HG02943 (cell line): ENCODE data around the gene SORT1.
"Not testable (repeated sequence)": the region's sequence is repeated elsewhere in the genome, so short reads cannot be mapped to it uniquely, and the experiment has no call there.

ENCODE experiments used
- ATAC-seq: cut with Tn5 transposase; IDR thresholded peaks from one replicate; pipeline ENCODE4 v1.9.1; 2021; ENCODE audit warnings: mild to moderate bottlenecking, low read depth, moderate library complexity; ENCODE audit not compliant: unreplicated experiment

SORT1 gene

GRCh38 chr1:109301874-109302273 is 95.8 kb downstream of the SORT1 start:
- no peak for ATAC-seq

DNA sequence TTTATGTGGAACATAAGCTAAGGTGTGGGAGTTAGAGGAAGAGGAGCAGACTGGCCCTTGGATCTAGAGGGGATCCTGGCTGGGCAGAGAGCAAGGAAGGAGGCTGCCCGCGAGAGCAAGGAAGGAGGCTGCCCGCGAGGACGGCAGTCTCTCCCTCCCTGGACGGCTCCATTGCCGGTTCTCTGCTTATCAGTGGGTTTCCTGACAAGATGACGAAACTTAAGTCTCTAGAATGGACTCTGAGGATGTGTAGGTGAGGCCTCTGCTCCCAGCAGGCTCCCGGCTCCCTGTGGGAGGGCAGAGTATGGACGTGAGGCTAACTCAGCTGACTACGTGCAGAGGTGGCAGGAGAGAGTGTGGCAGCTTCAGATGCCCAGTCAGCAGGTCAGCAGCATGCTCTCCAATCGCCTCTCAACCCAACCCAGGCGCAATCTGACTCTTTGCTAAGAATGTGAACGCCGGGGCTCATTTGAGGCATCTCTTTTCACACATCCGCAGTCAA is 97.0 kb downstream of the SORT1 start:
- ATAC-seq, result no peak

DNA sequence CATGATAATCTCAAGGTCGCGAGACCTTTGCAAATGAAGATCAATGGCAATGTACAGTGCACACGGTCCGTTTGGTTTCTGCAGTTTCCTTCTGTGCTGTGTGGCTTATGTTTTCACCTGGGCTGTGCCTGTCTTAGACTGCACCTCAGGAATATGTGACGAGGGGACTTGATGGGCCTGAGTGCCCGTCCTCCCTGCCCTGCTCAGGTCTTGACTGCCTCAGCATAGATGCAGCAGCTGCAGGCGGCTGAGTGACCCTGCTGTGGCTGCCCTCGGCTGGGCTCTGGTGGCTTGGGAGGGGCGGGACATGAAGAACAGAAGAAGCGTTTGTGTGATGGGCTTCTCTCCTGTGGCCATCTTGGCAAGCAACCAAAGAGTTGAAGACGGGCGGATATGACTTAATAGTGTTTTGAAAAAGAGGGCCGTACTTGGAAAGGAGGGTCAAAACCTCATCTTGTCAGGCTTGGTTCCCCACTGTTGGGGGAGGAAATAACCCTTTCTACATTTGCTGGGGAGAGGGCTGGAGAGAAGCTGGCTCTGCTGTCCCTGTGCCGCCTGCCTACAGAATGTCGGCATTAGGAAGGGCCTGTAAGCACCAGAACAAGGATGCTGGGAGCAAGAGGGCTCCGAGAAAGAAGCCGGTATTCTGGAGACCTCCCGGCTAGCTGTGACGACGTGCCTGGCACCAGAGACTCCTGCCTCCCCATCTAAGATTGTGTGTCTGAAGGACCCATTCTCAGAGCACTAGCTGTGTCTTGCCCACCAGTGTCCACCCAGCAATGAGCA is 98.0 kb downstream of the SORT1 start:
- ATAC-seq, result no peak

DNA sequence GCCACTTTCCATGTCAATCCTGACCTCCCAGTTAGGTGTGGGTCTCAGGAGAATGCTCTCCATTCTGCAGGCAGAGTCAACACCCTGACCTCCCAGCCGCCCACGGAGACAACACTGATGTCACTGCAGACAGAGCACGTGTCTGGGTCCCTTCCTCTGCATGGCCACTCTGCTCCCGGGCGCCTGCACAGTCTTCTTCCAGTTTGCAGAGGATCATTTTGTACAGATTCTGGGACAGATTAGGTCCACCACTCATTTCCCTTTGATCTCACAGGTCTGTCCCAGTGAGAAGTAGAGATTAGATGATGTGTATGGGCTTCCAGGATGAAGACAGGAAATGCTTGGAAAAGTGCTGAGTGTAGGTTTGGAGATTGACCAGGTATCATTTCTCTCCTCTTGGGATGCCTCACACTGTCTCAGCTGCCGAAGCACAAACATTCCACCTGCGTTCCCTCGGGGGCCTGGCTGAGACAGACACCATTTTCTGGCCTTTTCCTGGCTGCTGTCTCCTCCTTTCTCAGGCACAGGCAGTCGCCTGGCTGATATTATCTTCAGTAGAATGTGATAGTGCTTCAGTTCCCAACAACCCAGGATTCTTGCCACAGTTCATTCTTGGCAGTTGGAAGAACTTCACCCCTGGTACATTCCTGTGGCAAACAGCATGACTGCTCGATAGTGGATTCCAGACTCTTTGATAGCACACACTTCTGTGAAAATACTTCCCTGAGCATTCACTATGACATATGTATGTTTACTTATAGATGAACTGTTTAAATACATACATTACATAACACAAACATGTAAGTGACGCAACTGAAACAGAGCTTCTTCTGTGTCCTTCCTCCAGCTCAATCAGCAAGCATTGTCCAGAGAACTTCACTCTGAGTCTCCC is 98.8 kb downstream of the SORT1 start:
- no peak for ATAC-seq

GRCh38 chr1:109296782-109297181 is 100.9 kb downstream of the SORT1 start:
- ATAC-seq, result no peak

- ATAC-seq, result no peak
These were observed 101.9 kb downstream of the SORT1 start for GRCh38 chr1:109295712-109296415.

- no peak for ATAC-seq
These were observed 103.2 kb downstream of the SORT1 start for GRCh38 chr1:109294481-109294880.

DNA sequence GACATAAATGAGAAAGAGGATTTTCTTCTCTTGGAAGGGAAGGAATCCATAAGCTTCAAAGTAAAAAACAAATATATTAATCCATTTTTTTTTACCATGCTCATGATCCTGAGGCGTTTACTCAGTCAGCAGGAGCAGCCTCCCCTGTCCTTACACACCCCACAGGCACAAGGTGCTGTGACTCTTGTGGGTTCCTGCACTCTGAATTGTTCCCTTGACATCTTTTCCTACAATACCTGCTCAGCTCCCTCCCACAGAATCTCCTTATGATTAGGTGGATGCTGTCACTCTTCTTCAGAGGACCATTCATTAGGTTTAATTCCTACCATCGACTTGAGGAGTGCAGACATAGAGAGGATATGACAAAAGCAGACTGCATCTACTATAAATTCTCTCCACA is 104.7 kb downstream of the SORT1 start:
- ATAC-seq, result no peak

DNA sequence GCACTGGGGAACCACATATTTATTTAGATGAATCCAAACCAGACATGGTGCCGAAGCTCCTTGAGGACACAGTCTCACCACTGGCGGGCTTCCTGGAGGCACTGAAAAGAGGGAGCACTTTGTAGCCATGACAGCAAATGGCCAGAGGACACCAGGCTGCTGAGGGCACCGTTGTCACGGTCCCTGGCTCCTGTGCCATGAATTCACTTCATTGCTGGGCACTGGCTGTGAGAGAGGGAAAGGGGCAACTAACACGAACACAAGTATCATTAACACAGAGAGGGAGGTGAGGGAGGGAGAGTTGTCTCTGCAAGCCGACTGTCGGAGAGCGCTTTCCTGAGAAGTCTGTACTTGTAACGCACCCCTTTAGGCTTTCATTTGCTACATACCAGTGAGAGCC is 105.4 kb downstream of the SORT1 start:
- ATAC-seq, result no peak

- ATAC-seq, result no peak
These were observed 106.7 kb downstream of the SORT1 start for GRCh38 chr1:109290998-109291397.

GRCh38 chr1:109290137-109290536 is 107.6 kb downstream of the SORT1 start:
- no peak for ATAC-seq

DNA sequence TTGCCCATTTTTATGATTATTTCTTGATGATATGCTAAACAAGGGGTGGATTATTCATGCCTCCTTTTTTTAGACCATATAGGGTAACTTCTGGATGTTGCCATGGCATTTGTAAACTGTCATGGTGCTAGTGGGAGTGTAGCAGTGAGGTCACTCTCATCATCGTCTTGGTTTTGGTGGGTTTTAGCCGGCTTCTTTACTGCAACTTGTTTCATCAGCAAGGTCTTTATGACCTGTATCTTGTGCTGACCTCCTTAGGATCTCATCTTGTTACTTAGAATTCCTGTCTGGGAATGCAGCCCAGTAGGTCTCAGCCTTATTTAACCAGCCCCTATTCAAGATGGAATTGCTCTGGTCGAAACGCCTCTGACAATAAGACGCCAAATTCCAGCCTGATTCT is 111.0 kb downstream of the SORT1 start:
- ATAC-seq, result not testable (repeated sequence)

DNA sequence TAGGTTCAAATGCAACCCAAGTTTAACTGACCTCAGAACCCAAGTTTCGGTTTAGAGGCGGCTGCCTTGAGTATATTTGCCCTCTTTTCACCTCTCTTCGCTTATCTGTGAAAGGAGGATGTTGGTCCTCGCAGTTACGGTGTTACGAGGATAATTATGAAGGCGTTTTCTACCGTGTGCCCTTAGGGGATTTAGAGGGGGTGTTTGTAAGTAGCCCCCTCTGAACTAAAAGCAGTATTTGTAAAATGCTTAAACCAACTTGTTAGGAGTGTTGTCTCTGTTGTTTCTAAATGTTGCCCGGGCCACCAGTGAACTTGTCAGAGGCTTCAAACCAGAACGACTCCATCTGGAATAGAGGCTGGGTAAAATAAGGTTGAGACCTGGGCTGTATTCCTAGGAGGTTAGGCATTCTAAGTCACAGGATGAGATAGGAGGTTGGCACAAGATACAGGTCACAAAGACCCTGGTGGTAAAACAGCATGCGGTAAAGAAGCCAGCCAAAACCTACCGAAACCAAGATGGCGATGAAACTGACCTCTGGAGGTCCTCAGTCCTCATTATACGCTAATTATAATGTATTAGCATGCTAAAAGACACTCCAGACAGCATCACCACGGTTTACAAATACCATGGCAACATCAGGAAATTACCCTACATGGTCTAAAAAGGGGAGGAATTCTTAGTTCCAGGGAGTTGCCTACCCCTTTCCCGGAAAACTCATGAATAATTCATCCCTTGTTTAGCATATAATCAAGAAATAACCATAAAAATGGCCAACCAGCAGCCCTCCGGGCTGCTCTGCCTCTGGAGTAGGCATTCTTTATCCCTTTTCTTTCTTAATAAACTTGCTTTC is 113.7 kb downstream of the SORT1 start:
- no peak for ATAC-seq

GRCh38 chr1:109282952-109283747 is 114.6 kb downstream of the SORT1 start, which contains the start of gene PSRC1:
TSS of gene PSRC1 (minus strand) at chr1:109283145.
- peak; percentile 91 for ATAC-seq

DNA sequence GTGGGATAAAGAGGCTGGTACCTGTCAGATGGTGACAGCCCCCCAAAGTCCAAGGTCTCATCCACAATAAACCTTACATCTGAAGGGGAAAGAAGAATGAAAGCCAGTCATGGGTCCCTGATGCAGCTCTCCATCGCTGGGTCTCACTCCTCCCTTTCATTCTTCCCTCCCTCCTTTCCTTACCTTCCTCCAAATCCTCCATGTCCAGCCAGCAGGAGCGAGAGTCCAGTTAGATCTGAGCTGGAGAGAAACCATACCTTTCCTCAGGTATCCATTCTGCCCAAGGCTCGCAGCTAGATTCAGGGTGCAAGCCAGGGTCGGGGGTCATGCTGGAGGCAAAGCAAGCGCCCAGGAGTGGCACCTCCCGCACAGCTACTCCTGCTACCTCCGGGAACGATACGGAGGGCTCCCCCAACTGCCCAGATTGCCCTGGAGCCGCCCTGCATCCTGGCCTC is 115.2 kb downstream of the SORT1 start:
- ATAC-seq, result no peak

DNA sequence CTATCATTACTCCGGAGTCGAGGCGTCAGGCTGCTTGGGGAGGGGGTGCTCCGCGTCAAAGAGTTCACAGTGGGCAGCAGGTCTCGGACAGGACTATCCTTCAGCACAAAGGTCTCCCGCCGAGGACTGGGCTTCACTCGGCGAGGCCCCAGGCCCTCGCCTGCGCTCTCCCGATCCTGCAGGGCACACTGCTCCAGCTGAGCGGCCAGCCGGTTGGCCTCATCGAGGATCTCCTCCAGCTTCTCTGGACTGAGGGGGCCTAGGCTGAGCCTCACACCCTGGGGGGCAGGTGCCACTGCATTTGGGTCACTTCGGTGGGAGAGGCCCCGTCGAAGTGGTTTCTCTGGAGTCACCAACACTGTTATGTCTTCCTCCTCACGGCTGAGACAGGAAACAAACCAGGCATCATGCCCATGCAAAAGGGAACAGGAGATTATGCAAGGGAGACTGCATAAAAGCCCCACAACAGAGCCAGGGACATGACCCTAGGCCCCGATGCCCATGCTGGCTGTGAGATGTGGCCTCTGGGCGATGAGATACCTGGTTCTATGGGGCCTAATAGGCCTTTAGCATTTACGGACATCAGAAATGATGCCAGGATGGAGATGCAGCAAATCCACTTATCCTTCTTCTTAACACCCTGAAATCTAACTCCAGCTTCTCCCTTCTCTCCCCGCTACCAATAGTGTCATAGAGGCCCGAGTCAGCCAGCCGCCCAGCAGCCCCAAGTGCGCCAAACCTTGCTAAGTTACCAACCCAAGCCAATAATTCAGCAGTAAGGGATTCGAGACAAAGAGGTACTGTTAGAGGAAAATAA is 115.8 kb downstream of the SORT1 start:
- no peak for ATAC-seq

GRCh38 chr1:109280862-109281261 is 116.9 kb downstream of the SORT1 start:
- no peak for ATAC-seq

- ATAC-seq, result no peak
These were observed 118.0 kb downstream of the SORT1 start for GRCh38 chr1:109279615-109280278.
